ENCODE measurements around the gene GAPDHS.

Gene GAPDHS

GRCh38 chr19:35524181-35524837, 8.9 kb upstream of the GAPDHS start:
- no peak for TF ChIP-seq CTCF (IDR thresholded peaks at IDR 0.05; ENCODE audit: control insufficient read depth, extremely low read depth, insufficient read depth)
- no peak for DNase-seq (ENCODE audit: low read depth)
- H3K4me3 ChIP-seq (ENCODE audit: low read depth, low read length): no peak overlapping the region

- no peak for DNase-seq (ENCODE audit: low read depth)
- no peak overlapping the region for H3K4me3 ChIP-seq (ENCODE audit: low read depth, low read length)
- TF ChIP-seq CTCF (IDR thresholded peaks at IDR 0.05; ENCODE audit: control insufficient read depth, extremely low read depth, insufficient read depth): no peak
Measured at GRCh38 chr19:35525873-35526272, 7.4 kb upstream of the GAPDHS start.

GRCh38 chr19:35528218-35529038, 4.8 kb upstream of the GAPDHS start, which contains the start of gene SBSN:
SBSN (minus strand) TSS chr19:35528311; CDS start chr19:35528281, 30 bp downstream.
- H3K4me3 ChIP-seq (ENCODE audit: low read depth, low read length): no peak within 1 kb of the TSS
- DNase-seq (ENCODE audit: low read depth): no peak
- TF ChIP-seq CTCF (IDR thresholded peaks at IDR 0.05; ENCODE audit: control insufficient read depth, extremely low read depth, insufficient read depth): no peak

GRCh38 chr19:35529241-35530218, 3.7 kb upstream of the GAPDHS start:
- no peak overlapping the region for H3K4me3 ChIP-seq (ENCODE audit: low read depth, low read length)
- no peak for DNase-seq (ENCODE audit: low read depth)
- no peak for TF ChIP-seq CTCF (IDR thresholded peaks at IDR 0.05; ENCODE audit: control insufficient read depth, extremely low read depth, insufficient read depth)

- no peak overlapping the region for H3K4me3 ChIP-seq (ENCODE audit: low read depth, low read length)
- TF ChIP-seq CTCF (IDR thresholded peaks at IDR 0.05; ENCODE audit: control insufficient read depth, extremely low read depth, insufficient read depth): no peak
- DNase-seq (ENCODE audit: low read depth): no peak
Measured at GRCh38 chr19:35531291-35531690, 2.0 kb upstream of the GAPDHS start.

GRCh38 chr19:35533822-35534392, 651 bp downstream of the GAPDHS start:
- peak; percentile 77 for DNase-seq (ENCODE audit: low read depth)
- TF ChIP-seq CTCF (IDR thresholded peaks at IDR 0.05; ENCODE audit: control insufficient read depth, extremely low read depth, insufficient read depth): no peak
- no peak overlapping the region for H3K4me3 ChIP-seq (ENCODE audit: low read depth, low read length)

Data from LNCaP clone FGC (cell line).